ENCODE measurements around the gene ABCA2.

Gene ABCA2

GRCh38 chr9:136985853-136986252 lies 42.2 kb downstream of the ABCA2 start:
- no peak for ATAC-seq

GRCh38 chr9:136985027-136985602 lies 42.9 kb downstream of the ABCA2 start:
- TF ChIP-seq CSDC2 (CRISPR knock-in tag; IDR thresholded peaks at IDR 0.05) (no peak), SNAI2 (CRISPR knock-in tag; IDR thresholded peaks at IDR 0.05) (no peak), ESRRG (CRISPR knock-in tag; IDR thresholded peaks at IDR 0.05) (no peak), RARB (CRISPR knock-in tag; IDR thresholded peaks at IDR 0.05) (no peak), ZNF8 (CRISPR knock-in tag; IDR thresholded peaks at IDR 0.05) (no peak), OSR1 (CRISPR knock-in tag; IDR thresholded peaks at IDR 0.05) (no peak), ZNF70 (CRISPR knock-in tag; IDR thresholded peaks at IDR 0.05) (no peak), ZC3H10 (CRISPR knock-in tag; IDR thresholded peaks at IDR 0.05) (no peak), GLIS3 (CRISPR knock-in tag; IDR thresholded peaks at IDR 0.05) (no peak), ZFP3 (CRISPR knock-in tag; IDR thresholded peaks at IDR 0.05) (no peak), PPARA (CRISPR knock-in tag; IDR thresholded peaks at IDR 0.05; ENCODE audit: borderline replicate concordance) (no peak), PATZ1 (CRISPR knock-in tag; IDR thresholded peaks at IDR 0.05; ENCODE audit: borderline replicate concordance) (no peak), ARNTL (CRISPR knock-in tag; IDR thresholded peaks at IDR 0.05; ENCODE audit: borderline replicate concordance, low read depth) (no peak), ISL1 (CRISPR knock-in tag; IDR thresholded peaks at IDR 0.05) (no peak), ZFP30 (CRISPR knock-in tag; IDR thresholded peaks at IDR 0.05) (no peak), BACH2 (CRISPR knock-in tag; IDR thresholded peaks at IDR 0.05; ENCODE audit: borderline replicate concordance) (no peak)
- TF ChIP-seq, protein P1, sequence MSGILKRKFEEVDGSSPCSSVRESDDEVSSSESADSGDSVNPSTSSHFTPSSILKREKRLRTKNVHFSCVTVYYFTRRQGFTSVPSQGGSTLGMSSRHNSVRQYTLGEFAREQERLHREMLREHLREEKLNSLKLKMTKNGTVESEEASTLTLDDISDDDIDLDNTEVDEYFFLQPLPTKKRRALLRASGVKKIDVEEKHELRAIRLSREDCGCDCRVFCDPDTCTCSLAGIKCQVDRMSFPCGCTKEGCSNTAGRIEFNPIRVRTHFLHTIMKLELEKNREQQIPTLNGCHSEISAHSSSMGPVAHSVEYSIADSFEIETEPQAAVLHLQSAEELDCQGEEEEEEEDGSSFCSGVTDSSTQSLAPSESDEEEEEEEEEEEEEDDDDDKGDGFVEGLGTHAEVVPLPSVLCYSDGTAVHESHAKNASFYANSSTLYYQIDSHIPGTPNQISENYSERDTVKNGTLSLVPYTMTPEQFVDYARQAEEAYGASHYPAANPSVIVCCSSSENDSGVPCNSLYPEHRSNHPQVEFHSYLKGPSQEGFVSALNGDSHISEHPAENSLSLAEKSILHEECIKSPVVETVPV (CRISPR knock-in tag; IDR thresholded peaks at IDR 0.05): no peak
- TF ChIP-seq, protein P2, sequence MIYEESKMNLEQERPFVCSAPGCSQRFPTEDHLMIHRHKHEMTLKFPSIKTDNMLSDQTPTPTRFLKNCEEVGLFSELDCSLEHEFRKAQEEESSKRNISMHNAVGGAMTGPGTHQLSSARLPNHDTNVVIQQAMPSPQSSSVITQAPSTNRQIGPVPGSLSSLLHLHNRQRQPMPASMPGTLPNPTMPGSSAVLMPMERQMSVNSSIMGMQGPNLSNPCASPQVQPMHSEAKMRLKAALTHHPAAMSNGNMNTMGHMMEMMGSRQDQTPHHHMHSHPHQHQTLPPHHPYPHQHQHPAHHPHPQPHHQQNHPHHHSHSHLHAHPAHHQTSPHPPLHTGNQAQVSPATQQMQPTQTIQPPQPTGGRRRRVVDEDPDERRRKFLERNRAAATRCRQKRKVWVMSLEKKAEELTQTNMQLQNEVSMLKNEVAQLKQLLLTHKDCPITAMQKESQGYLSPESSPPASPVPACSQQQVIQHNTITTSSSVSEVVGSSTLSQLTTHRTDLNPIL (CRISPR knock-in tag; IDR thresholded peaks at IDR 0.05; ENCODE audit: low read depth): no peak
- TF ChIP-seq, protein P3, sequence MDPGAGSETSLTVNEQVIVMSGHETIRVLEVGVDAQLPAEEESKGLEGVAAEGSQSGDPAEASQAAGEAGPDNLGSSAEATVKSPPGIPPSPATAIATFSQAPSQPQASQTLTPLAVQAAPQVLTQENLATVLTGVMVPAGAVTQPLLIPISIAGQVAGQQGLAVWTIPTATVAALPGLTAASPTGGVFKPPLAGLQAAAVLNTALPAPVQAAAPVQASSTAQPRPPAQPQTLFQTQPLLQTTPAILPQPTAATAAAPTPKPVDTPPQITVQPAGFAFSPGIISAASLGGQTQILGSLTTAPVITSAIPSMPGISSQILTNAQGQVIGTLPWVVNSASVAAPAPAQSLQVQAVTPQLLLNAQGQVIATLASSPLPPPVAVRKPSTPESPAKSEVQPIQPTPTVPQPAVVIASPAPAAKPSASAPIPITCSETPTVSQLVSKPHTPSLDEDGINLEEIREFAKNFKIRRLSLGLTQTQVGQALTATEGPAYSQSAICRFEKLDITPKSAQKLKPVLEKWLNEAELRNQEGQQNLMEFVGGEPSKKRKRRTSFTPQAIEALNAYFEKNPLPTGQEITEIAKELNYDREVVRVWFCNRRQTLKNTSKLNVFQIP (CRISPR knock-in tag; IDR thresholded peaks at IDR 0.05; ENCODE audit: borderline replicate concordance, low read depth): no peak
- TF ChIP-seq, protein P4, sequence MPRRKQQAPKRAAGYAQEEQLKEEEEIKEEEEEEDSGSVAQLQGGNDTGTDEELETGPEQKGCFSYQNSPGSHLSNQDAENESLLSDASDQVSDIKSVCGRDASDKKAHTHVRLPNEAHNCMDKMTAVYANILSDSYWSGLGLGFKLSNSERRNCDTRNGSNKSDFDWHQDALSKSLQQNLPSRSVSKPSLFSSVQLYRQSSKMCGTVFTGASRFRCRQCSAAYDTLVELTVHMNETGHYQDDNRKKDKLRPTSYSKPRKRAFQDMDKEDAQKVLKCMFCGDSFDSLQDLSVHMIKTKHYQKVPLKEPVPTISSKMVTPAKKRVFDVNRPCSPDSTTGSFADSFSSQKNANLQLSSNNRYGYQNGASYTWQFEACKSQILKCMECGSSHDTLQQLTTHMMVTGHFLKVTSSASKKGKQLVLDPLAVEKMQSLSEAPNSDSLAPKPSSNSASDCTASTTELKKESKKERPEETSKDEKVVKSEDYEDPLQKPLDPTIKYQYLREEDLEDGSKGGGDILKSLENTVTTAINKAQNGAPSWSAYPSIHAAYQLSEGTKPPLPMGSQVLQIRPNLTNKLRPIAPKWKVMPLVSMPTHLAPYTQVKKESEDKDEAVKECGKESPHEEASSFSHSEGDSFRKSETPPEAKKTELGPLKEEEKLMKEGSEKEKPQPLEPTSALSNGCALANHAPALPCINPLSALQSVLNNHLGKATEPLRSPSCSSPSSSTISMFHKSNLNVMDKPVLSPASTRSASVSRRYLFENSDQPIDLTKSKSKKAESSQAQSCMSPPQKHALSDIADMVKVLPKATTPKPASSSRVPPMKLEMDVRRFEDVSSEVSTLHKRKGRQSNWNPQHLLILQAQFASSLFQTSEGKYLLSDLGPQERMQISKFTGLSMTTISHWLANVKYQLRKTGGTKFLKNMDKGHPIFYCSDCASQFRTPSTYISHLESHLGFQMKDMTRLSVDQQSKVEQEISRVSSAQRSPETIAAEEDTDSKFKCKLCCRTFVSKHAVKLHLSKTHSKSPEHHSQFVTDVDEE (CRISPR knock-in tag; IDR thresholded peaks at IDR 0.05): no peak
- ATAC-seq: no peak

More at GRCh38 chr9:136985853-136986252, 42.2 kb downstream of the ABCA2 start:
- TF ChIP-seq PATZ1 (CRISPR knock-in tag; IDR thresholded peaks at IDR 0.05; ENCODE audit: borderline replicate concordance): no peak
- TF ChIP-seq, protein P1 (CRISPR knock-in tag; IDR thresholded peaks at IDR 0.05): no peak

Data from SK-N-SH treated with all-trans-retinoic acid at 6 μM for 48 hours (cell line).